ACC112 (cell line): ENCODE results near the gene GRIA2.
A peak's percentile ranks its signal among the peaks of the same experiment; 100 is the strongest.
"Not testable (repeated sequence)": the region's sequence is repeated elsewhere in the genome, so short reads cannot be mapped to it uniquely, and the experiment has no call there.

ENCODE experiments used
- H2AFZ ChIP-seq: fragments of 200-600 bp; sonication (generic); one replicate; pipeline ENCODE4 v1.6.0; 2017; ENCODE audit warnings: antibody characterized with exemption, low read length; ENCODE audit not compliant: unreplicated experiment
- H3K27ac ChIP-seq: fragments of 200-600 bp; sonication (generic); 2 replicates; pipeline ENCODE4 v1.5.1; 2014; ENCODE audit warnings: low read depth, mild to moderate bottlenecking, antibody characterized with exemption, low read length, moderate library complexity
- H3K27me3 ChIP-seq: fragments of 200-600 bp; sonication (generic); 2 replicates; pipeline ENCODE4 v1.6.1; 2014; ENCODE audit warnings: mild to moderate bottlenecking, antibody characterized with exemption, low read length, moderate library complexity, mixed read lengths; ENCODE audit not compliant: insufficient read depth
- H3K36me3 ChIP-seq: fragments of 200-600 bp; sonication (generic); 2 replicates; pipeline ENCODE4 v1.6.1; 2016; ENCODE audit warnings: mild to moderate bottlenecking, antibody characterized with exemption, low read length, moderate library complexity, mixed read lengths; ENCODE audit not compliant: insufficient read depth
- H3K4me1 ChIP-seq: fragments of 200-600 bp; sonication (generic); one replicate; pipeline ENCODE4 v1.6.1; 2016; ENCODE audit warnings: low read length, mixed read lengths; ENCODE audit not compliant: insufficient read depth, unreplicated experiment, control insufficient read depth
- H3K4me3 ChIP-seq: fragments of 200-600 bp; sonication (generic); 2 replicates; pipeline ENCODE4 v1.5.1; 2014; ENCODE audit warnings: mild to moderate bottlenecking, low read depth, low read length
- H3K79me2 ChIP-seq: fragments of 200-600 bp; sonication (generic); one replicate; pipeline ENCODE4 v1.6.0; 2016; ENCODE audit warnings: low read length; ENCODE audit not compliant: control insufficient read depth, unreplicated experiment, insufficient read depth

GRIA2 gene

DNA sequence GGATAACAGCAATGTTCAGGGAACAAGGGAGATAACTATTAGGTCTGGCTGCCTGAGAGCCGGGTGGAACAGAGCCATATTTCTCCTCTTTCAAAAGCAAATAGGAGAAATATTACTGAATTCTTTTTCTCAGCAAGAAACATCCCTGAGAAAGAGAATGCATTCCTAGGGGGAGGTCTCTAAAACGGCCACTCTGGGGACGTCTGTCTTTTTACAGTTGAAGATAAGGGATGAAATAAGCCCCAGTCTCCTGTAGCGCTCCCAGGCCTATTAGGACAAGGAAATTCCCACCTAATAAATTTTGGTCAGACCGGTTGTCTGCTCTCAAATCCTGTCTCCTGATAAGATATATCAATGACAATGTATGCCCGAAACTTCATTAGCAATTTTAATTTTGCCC lies 37.6 kb downstream of the GRIA2 start:
- H3K27me3 ChIP-seq = peaks cover 11% of the 10 kb centered on the region; the same call in 1 of the 2 replicates
- not testable (repeated sequence) for H3K4me1 ChIP-seq, H2AFZ ChIP-seq, H3K36me3 ChIP-seq, H3K79me2 ChIP-seq, H3K27ac ChIP-seq, H3K4me3 ChIP-seq

DNA sequence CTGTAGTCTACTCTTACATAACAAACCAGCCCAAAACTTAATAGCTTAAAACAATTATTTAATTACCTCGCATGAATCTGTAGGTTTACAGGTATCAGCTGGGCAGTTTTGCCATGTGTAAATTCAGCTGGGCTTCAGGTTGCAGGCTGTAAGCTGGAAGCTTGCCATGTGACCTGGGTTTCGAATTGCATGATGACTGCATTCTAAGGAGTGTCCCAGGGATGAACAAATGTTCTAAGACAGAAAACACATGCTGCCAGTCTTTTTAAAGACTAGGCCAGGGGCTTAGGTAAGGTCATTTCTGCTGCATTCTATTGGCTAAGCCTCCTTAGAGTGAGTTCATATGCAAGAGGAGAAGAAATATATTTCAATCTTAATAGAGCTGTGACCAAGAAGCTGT lies 44.8 kb downstream of the GRIA2 start:
- 0 out of 2 replicates have a peak, but pooled peaks cover 13% of the 10 kb centered on the region for H3K27me3 ChIP-seq

DNA sequence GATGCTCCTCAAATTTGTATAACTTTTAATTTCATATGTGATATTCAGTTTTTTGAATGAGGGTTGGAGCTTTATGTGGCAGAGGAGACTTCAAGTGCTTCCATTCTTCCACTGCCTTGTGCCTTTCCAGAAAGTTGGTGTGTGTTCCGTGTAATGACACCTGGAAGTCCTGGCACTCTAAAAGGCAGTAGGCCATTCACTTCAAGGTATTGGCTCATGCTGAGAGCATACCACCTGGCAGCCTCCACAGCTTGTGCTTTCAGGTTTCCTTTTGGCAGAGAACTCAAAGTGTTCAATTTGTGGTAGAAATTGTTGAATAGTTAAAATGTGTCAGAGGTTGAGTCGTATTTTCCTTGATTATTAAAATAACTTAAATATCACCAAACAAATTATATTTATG lies 49.6 kb downstream of the GRIA2 start:
- Histone ChIP-seq H3K4me1 (no peaks in the 10 kb centered on the region), H3K79me2 (no peaks in the 10 kb centered on the region), H3K27me3 (0 out of 2 replicates have a peak, but pooled peaks cover 9% of the 10 kb centered on the region), H3K36me3 (no peaks in the 10 kb centered on the region), H2AFZ (no peak overlapping the region), H3K27ac (no peak overlapping the region), H3K4me3 (no peak overlapping the region)

More for the DNA sequence above, 44.8 kb downstream of the GRIA2 start:
- no peaks in the 10 kb centered on the region for H3K4me1 ChIP-seq
- H2AFZ ChIP-seq = no peak overlapping the region
- H3K27ac ChIP-seq = no peak overlapping the region
- no peaks in the 10 kb centered on the region for H3K79me2 ChIP-seq
- H3K4me3 ChIP-seq = no peak overlapping the region
- H3K36me3 ChIP-seq = no peaks in the 10 kb centered on the region

DNA sequence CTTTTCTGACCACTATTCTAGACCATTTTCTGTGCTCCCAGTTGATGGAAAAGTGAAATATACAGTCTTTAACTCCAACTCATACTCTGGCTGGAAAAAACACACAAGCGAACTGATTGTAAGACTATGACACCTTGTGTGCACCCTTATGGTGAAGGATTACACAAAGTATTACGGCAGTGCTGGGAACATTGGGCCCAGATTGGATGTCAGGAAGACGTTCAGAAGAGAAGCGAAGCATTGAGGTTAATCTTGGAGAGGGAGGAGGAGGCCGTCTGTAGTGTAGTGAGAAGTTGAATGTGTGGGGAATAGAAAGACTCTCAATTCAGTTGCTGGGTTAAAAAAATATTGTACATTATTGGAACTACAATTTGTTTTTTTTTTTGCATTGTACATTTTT lies 50.0 kb downstream of the GRIA2 start:
- H3K36me3 ChIP-seq = no peaks in the 10 kb centered on the region
- 0 out of 2 replicates have a peak, but pooled peaks cover 9% of the 10 kb centered on the region for H3K27me3 ChIP-seq
- H3K27ac ChIP-seq = no peak overlapping the region
- no peaks in the 10 kb centered on the region for H3K4me1 ChIP-seq
- H2AFZ ChIP-seq = no peak overlapping the region
- no peak overlapping the region for H3K4me3 ChIP-seq
- no peaks in the 10 kb centered on the region for H3K79me2 ChIP-seq

DNA sequence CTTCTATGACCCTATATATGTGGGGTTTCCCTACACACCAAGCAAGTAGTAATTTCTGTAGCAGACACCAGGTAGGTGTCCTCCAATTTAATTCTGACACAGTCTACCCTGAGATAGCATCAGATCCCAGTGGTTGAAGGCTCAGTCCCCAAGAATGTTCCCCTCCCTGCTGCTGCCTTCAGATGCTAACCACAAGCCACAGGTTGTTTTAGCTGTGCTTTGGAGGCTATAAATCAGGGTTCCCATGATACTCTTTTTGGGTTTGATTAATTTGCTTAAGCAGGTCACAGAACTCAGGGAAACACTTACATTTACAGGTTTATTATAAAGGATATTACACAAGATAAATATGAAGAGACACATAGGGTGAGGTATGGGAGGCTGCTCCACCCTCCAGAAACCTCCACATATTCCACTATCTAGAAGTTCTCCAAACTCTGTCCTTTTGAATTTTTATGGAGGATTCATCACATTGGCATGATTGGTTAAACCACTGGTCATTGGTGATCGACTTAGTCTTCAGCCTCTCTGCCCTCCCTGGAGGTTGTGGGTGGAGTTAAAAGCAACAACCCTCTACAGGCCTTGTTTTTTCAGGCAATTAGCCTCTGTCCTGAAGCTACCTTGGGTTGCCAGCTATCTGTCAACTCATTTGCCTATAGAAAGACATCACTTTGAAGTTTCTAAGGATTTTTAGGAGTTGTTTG lies 50.8 kb downstream of the GRIA2 start:
- Histone ChIP-seq H3K27me3 (0 out of 2 replicates have a peak, but pooled peaks cover 9% of the 10 kb centered on the region), H3K36me3 (no peaks in the 10 kb centered on the region), H3K4me1 (no peaks in the 10 kb centered on the region), H3K79me2 (no peaks in the 10 kb centered on the region), H3K27ac (no peak overlapping the region), H3K4me3 (no peak overlapping the region), H2AFZ (no peak overlapping the region)

DNA sequence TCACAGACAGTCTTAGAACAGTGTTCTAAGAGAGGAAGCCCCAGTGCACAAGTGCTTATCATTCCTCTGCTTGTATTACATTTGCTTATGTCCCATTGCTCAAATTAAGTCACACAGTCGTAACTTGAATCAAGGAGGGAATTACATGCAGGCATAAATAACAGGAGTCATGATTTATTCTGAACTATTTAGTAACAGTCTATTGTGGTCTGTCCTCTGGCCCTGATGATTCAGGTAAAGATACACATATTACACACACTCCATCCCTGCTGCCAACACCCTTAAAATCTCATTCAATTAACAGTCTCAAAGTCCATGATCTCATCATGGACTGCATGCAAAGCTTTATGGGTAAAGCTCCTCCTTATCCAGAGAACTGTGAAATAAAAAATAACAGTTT lies 60.1 kb downstream of the GRIA2 start:
- Histone ChIP-seq H3K36me3 (no peaks in the 10 kb centered on the region), H3K27me3 (peaks cover 24% of the 10 kb centered on the region), H3K27ac (no peak overlapping the region), H3K79me2 (no peaks in the 10 kb centered on the region), H3K4me1 (no peaks in the 10 kb centered on the region), H3K4me3 (no peak overlapping the region), H2AFZ (no peak overlapping the region)

DNA sequence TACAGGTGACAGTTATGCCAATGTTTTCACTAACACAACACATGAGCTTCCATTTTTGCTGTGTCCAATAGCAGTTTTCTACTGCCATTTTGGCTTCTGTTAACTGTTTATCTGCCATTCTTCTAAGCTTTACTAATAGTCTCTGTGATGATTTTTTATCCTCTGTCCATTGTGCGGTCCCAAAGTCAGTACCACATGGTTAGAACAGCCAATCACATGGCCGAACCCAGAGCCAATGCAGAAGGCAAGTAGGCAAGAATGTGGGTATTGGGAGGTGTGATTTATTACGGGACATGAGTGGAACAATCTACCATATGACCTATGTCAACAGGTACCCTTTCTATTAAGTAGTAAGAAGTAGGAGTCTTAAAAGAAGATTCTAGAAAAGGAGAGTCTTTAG lies 61.5 kb downstream of the GRIA2 start:
- no peaks in the 10 kb centered on the region for H3K36me3 ChIP-seq
- peaks cover 24% of the 10 kb centered on the region for H3K27me3 ChIP-seq
- no peaks in the 10 kb centered on the region for H3K79me2 ChIP-seq
- no peaks in the 10 kb centered on the region for H3K4me1 ChIP-seq
- H3K4me3 ChIP-seq = no peak overlapping the region
- no peak overlapping the region for H3K27ac ChIP-seq
- H2AFZ ChIP-seq = no peak overlapping the region

DNA sequence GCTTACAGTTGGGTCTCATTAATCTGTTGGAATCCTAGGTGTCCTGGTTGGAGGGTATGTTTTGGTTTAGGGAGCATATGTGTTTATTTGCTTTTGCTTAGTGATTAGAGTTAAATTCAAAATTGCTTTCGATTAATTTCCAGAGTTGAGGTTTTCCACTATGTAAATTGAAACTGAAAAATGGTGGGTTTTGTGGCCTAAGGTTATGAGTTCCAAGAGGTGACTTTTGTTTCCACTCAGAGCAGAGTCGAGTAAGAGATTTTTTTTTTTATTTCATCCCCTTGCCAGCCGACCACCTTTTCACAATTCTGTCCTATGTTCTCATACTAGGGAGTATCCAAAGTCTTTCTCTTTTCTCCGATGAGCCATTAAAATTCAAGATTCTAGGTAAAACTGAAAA lies 66.9 kb downstream of the GRIA2 start:
- Histone ChIP-seq H3K27me3 (peaks cover 7% of the 10 kb centered on the region; the same call in 1 of the 2 replicates), H2AFZ (no peak overlapping the region), H3K4me1 (no peaks in the 10 kb centered on the region), H3K36me3 (no peaks in the 10 kb centered on the region), H3K4me3 (no peak overlapping the region), H3K27ac (no peak overlapping the region), H3K79me2 (no peaks in the 10 kb centered on the region)

DNA sequence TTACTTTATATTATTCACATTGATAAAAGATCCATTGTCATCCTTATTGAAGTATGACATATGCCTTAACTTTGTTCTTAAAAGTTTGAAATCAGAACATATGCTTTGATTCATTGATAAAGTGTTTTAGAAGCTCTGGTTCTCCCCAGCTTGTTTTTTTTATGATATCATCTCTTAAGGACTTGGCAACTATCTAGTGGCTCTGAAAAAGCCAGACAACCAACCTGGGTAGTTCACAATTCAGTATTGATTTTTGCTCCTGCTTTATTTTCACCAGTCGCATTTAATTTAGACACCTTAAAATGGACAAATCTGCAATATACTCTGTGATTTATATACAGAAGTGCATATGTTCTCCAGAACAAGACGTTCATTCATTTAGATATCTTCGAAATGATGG lies 70.1 kb downstream of the GRIA2 start:
- Histone ChIP-seq H3K27ac (no peak overlapping the region), H2AFZ (peak overlapping the region; percentile 3), H3K27me3 (peaks cover 7% of the 10 kb centered on the region; the same call in 1 of the 2 replicates), H3K4me1 (no peaks in the 10 kb centered on the region), H3K4me3 (no peak overlapping the region), H3K36me3 (no peaks in the 10 kb centered on the region), H3K79me2 (no peaks in the 10 kb centered on the region)

DNA sequence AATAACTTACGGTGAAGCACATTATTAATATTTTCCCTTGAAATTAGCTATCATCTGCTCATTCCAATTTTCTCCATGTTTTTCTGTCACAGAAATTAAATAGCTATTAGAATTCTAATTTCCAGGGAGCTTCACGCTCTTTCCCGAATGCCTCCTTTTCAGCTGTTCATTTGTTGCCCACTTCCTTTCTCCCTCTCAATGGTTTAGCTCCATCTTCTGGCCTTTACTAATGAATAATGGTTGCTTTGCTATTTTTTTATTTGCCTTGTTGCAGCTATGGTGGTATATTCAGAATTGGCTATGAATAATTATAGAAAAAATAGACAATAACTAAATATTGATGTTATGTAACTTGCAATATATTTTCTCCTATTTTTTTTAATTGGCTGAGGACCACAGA lies 70.5 kb downstream of the GRIA2 start:
- Histone ChIP-seq H3K79me2 (no peaks in the 10 kb centered on the region), H3K27me3 (peaks cover 7% of the 10 kb centered on the region; the same call in 1 of the 2 replicates), H2AFZ (no peak overlapping the region), H3K4me3 (no peak overlapping the region), H3K36me3 (no peaks in the 10 kb centered on the region), H3K27ac (no peak overlapping the region), H3K4me1 (no peaks in the 10 kb centered on the region)

DNA sequence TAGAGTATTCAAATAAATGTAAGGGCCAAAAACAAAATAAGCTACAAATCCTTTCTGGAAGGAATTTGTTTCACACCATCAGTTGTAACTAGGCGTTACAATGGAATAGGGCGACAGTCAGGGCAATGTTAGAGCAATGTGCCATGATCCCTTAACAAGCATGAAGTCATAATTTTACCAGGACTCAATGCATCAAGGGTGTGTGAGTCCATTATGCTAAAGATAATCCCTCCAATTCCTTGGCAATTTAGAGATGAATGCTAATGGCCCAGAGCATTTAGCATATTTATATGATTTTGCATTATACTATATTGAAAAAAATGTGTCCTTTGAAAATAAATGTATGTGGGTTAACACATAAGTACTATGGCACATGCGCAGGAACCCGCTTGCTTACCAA lies 73.1 kb downstream of the GRIA2 start:
- H3K4me1 ChIP-seq = no peaks in the 10 kb centered on the region
- H3K4me3 ChIP-seq = no peak overlapping the region
- H2AFZ ChIP-seq = no peak overlapping the region
- H3K27me3 ChIP-seq = peaks cover 19% of the 10 kb centered on the region; the same call in 1 of the 2 replicates
- no peaks in the 10 kb centered on the region for H3K79me2 ChIP-seq
- H3K36me3 ChIP-seq = no peaks in the 10 kb centered on the region
- H3K27ac ChIP-seq = no peak overlapping the region
